ENCODE measurements around the gene SRRD.
A peak's percentile ranks its signal among the peaks of the same experiment; 100 is the strongest.

The SRRD gene

GRCh38 chr22:26512149-26512793, 28.6 kb downstream of the SRRD start, which contains the start of gene TFIP11:
Gene TFIP11 (minus strand): TSS chr22:26512473. CDS start chr22:26510272, 2,201 bp downstream.
- in situ Hi-C loops (cut with MboI; ENCODE audit: low pct_unique_long_range_greater_than_20kb, low sequenced_read_pairs, unreplicated experiment), result no loop called here
- no peak for TF ChIP-seq CTCF (IDR thresholded peaks at IDR 0.05; ENCODE audit: extremely low read depth, insufficient read depth, missing control alignments)

GRCh38 chr22:26513838-26514237, 30.2 kb downstream of the SRRD start:
- no peak for TF ChIP-seq CTCF (IDR thresholded peaks at IDR 0.05; ENCODE audit: extremely low read depth, insufficient read depth, missing control alignments)
- no peak for DNase-seq (ENCODE audit: low spot score)
- in situ Hi-C loops (cut with MboI; ENCODE audit: low pct_unique_long_range_greater_than_20kb, low sequenced_read_pairs, unreplicated experiment), result no loop called here

More at GRCh38 chr22:26512149-26512793, 28.6 kb downstream of the SRRD start, which contains the start of gene TFIP11:
- peak; percentile 94 for DNase-seq (ENCODE audit: low spot score)

- no peak for TF ChIP-seq CTCF (IDR thresholded peaks at IDR 0.05; ENCODE audit: extremely low read depth, insufficient read depth, missing control alignments)
- no peak for DNase-seq (ENCODE audit: low spot score)
- in situ Hi-C loops (cut with MboI; ENCODE audit: low pct_unique_long_range_greater_than_20kb, low sequenced_read_pairs, unreplicated experiment), result no loop called here
Observed at GRCh38 chr22:26514419-26515161, 30.9 kb downstream of the SRRD start.

- no peak for TF ChIP-seq CTCF (IDR thresholded peaks at IDR 0.05; ENCODE audit: extremely low read depth, insufficient read depth, missing control alignments)
Observed at GRCh38 chr22:26515931-26516330, 32.3 kb downstream of the SRRD start.

GRCh38 chr22:26516503-26516902, 32.8 kb downstream of the SRRD start:
- in situ Hi-C loops (cut with MboI; ENCODE audit: low pct_unique_long_range_greater_than_20kb, low sequenced_read_pairs, unreplicated experiment), result no loop called here
- no peak for TF ChIP-seq CTCF (IDR thresholded peaks at IDR 0.05; ENCODE audit: extremely low read depth, insufficient read depth, missing control alignments)
- DNase-seq (ENCODE audit: low spot score), result no peak

More at GRCh38 chr22:26515931-26516330, 32.3 kb downstream of the SRRD start:
- in situ Hi-C loops (cut with MboI; ENCODE audit: low pct_unique_long_range_greater_than_20kb, low sequenced_read_pairs, unreplicated experiment), result no loop called here
- no peak for DNase-seq (ENCODE audit: low spot score)

- in situ Hi-C loops (cut with MboI; ENCODE audit: low pct_unique_long_range_greater_than_20kb, low sequenced_read_pairs, unreplicated experiment), result no loop called here
- no peak for TF ChIP-seq CTCF (IDR thresholded peaks at IDR 0.05; ENCODE audit: extremely low read depth, insufficient read depth, missing control alignments)
- no peak for DNase-seq (ENCODE audit: low spot score)
Observed at GRCh38 chr22:26517429-26517828, 33.8 kb downstream of the SRRD start.
